Neutrophil (primary cell): Measurements from ENCODE around the gene DOHH.

Source experiments
- H3K27ac ChIP-seq: fragments of 200-600 bp; sonication (generic); 2 replicates; pipeline ENCODE4 v1.5.1; 2016; ENCODE audit warnings: mild to moderate bottlenecking, moderate library complexity
- H3K27me3 ChIP-seq: fragments of 200-600 bp; sonication (generic); 2 replicates; pipeline ENCODE4 v1.6.0; 2016; ENCODE audit warnings: mild to moderate bottlenecking
- H3K36me3 ChIP-seq: fragments of 200-600 bp; sonication (generic); 2 replicates; pipeline ENCODE4 v1.5.1; 2017
- H3K4me1 ChIP-seq, 2 experiments: fragments of 200-600 bp in 1 of 2; sonication (generic) in 1 of 2; 1 replicate in 1 of 2; 2 replicates in 1 of 2; pipeline versions ENCODE4 v1.5.1 to v1.6.1; 2013 to 2016; ENCODE audit warnings: low read depth in 1 of 2, low read length in 1 of 2, mild to moderate bottlenecking in 1 of 2, moderate library complexity in 1 of 2; ENCODE audit not compliant: control insufficient read depth in 1 of 2, insufficient read depth in 1 of 2
- H3K4me3 ChIP-seq, 2 experiments: fragments of 200-600 bp in 1 of 2; sonication (generic) in 1 of 2; 1 replicate in 1 of 2; 2 replicates in 1 of 2; pipeline ENCODE4 v1.5.1; 2013 to 2016; ENCODE audit warnings: low read depth in 1 of 2, low read length in 1 of 2, mild to moderate bottlenecking in 1 of 2, moderate library complexity in 1 of 2
- H3K9me3 ChIP-seq: fragments of 200-600 bp; sonication (generic); 2 replicates; pipeline ENCODE4 v1.5.1; 2016
- CTCF ChIP-seq: fragments of 200-600 bp; sonication (generic); IDR thresholded peaks from 2 replicates; pipeline ENCODE4 v1.5.1; 2016; ENCODE audit warnings: antibody characterized with exemption

The DOHH gene

DNA sequence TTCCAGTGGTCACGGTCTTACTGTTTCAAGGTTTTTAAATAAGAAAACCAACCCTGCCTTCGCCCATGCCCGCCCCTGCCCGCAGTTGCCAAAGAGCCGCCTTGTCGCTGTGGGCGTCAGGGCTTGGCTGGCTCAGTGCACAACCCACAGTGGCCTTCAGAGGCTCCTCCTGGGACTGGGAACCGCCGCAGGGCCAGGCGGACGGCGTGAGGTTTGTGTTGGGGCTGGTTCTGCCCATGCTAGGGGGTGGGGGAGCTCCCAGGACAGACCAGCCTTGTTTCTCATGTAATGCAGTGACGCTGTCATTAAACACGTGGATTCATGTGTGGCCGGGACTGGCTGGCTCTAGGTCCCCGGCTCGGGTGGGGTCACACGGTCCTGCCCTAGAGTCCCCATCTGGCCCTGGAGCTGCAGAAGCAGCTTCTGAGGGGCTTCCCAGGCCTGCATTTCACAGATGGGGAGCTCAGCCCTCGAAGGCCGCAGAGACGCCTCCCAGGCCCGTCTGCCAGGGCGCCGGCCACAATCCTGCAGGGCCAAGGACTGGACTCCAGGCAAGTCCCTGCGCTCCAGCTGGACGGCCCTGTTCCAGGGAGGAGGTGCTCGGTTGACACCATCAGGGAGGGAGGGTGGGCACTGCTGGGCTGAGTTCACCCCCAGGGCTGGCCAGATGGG is 36.1 kb upstream of the DOHH start:
- peaks cover 78% of the 10 kb centered on the region for H3K36me3 ChIP-seq
- H3K4me1 ChIP-seq = peaks cover 4 to 5% of the 10 kb centered on the region in 2 experiments
- TF ChIP-seq CTCF = no peak
- H3K27ac ChIP-seq = no peak overlapping the region
- H3K27me3 ChIP-seq = no peaks in the 10 kb centered on the region
- no peaks in the 10 kb centered on the region for H3K9me3 ChIP-seq
- H3K4me3 ChIP-seq = no peak overlapping the region

DNA sequence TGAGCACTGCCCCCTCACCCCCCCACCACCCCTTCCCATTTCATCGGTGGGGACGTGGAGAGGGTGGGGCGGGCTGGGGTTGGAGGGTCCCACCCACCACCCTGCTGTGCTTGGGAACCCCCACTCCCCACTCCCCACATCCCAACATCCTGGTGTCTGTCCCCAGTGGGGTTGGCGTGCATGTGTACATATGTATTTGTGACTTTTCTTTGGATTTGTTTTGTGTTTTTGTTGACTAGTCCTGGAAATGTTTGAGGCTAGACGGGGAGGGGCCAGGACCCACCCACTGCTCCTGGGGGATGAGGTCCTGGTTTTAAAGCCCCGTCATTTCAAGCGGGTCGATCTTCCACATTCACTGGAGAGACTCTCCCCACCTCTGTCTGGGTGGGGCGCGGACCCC is 35.5 kb upstream of the DOHH start:
- H3K27ac ChIP-seq = no peak overlapping the region
- H3K36me3 ChIP-seq = peaks cover 84% of the 10 kb centered on the region
- TF ChIP-seq CTCF = no peak

GRCh38 chr19:3535563-3535965 is 35.1 kb upstream of the DOHH start:
- Histone ChIP-seq H3K4me1 (peaks cover 4 to 5% of the 10 kb centered on the region in 2 experiments), H3K4me3 (no peak overlapping the region), H3K9me3 (no peaks in the 10 kb centered on the region), H3K27ac (no peak overlapping the region), H3K27me3 (no peaks in the 10 kb centered on the region), H3K36me3 (peaks cover 88% of the 10 kb centered on the region)
- TF ChIP-seq CTCF = no peak

More for the DNA sequence above, 35.5 kb upstream of the DOHH start:
- H3K9me3 ChIP-seq = no peaks in the 10 kb centered on the region
- H3K4me1 ChIP-seq = peaks cover 4 to 5% of the 10 kb centered on the region in 2 experiments
- H3K4me3 ChIP-seq = no peak overlapping the region
- H3K27me3 ChIP-seq = no peaks in the 10 kb centered on the region

- H3K9me3 ChIP-seq = no peaks in the 10 kb centered on the region
- H3K27me3 ChIP-seq = no peaks in the 10 kb centered on the region
- TF ChIP-seq CTCF = no peak
- no peak overlapping the region for H3K27ac ChIP-seq
- peaks cover 92% of the 10 kb centered on the region for H3K36me3 ChIP-seq
- H3K4me3 ChIP-seq = no peak overlapping the region
- H3K4me1 ChIP-seq = peaks cover 4 to 5% of the 10 kb centered on the region in 2 experiments
Measured at GRCh38 chr19:3535235-3535535, 34.7 kb upstream of the DOHH start.

- H3K27ac ChIP-seq = no peak overlapping the region
- no peaks in the 10 kb centered on the region for H3K27me3 ChIP-seq
- no peak overlapping the region for H3K4me3 ChIP-seq
- H3K4me1 ChIP-seq = peaks cover 4 to 5% of the 10 kb centered on the region in 2 experiments
- no peak for TF ChIP-seq CTCF
- peaks cover 96% of the 10 kb centered on the region for H3K36me3 ChIP-seq
- no peaks in the 10 kb centered on the region for H3K9me3 ChIP-seq
Measured at GRCh38 chr19:3534375-3535234, 34.1 kb upstream of the DOHH start.
